GM18951 (cell line): Measurements from ENCODE around the gene TNFAIP8.
A peak's percentile ranks its signal among the peaks of the same experiment; 100 is the strongest.

Experiments
- POLR2A ChIP-seq: IDR thresholded peaks from 4 replicates; pipeline ENCODE4 v1.6.1; 2011; ENCODE audit warnings: mild to moderate bottlenecking; ENCODE audit not compliant: insufficient read length, insufficient read depth; ENCODE audit errors: extremely low read depth
- in situ Hi-C: fragments of 300-500 bp; cut with MboI; formaldehyde crosslinking; loops from one replicate; pipeline ENCODE4 v1.12.0; 2022; ENCODE audit warnings: low sequenced_read_pairs, mixed read lengths, inconsistent platforms; ENCODE audit not compliant: unreplicated experiment

TNFAIP8 gene

DNA sequence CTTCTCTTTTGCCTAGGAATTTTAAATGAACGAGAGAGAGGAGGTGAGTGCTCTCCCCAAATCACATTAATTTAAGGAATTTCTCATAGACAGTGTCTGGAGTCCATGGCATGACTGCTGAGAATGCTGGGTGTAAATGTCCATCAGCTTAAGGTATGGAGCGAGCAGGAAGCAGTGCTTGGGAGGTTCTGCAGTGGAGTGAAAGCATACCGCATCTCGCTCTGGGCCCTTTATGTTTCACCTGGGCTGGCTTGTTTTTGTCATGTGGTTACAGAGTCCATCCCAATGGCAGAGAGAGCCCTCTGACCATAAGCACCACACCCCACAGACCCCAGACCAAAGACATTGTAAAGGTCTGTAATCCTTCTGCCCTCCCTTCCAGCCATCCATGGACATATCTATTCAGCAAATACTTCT, 20.6 kb upstream of the TNFAIP8 start:
- in situ Hi-C loops: no loop called here
- TF ChIP-seq POLR2A: no peak

DNA sequence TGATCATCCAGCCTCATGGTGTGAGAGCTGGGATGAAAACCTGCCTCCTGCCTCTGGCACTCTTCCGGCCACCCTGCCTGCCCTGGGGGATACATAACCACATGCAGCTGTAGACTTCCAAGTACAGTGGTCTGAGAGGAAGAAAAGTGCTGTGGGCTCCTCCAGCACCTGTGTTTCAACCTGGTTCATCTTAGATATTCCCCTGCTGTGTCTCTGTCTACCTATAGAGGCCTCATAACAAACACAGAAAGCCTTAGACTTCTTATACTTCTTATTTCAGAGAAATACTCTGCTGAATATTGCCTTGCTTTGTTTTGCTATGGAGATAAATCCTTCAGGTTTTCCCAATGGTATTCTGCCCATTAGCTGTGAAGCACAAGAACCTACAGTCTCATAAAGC, 19.6 kb upstream of the TNFAIP8 start:
- TF ChIP-seq POLR2A: no peak
- in situ Hi-C loops: no loop called here

GRCh38 chr5:119336845-119337580, 18.8 kb upstream of the TNFAIP8 start:
- in situ Hi-C loops: no loop called here

GRCh38 chr5:119338326-119338946, 17.4 kb upstream of the TNFAIP8 start:
- TF ChIP-seq POLR2A: no peak
- in situ Hi-C loops: no loop called here

More at GRCh38 chr5:119336845-119337580, 18.8 kb upstream of the TNFAIP8 start:
- no peak for TF ChIP-seq POLR2A

DNA sequence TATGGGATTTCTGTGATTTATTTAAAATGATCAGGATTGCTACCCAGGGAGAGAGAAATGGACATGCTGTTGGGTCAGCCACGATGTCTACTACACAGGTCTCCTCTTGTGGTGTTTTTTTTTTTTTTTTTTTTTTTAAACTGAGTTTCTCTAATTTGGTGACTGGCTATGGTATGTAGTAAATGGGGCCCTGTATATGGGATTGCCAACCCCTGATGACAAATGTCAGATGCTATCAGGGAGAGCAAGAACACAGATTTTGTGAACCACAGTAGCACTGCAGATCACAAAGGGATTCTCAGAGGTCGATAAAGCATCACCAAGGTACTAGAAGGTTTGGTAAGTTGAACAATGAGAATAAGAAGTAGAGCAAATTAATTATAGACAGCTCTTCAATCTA, 16.5 kb upstream of the TNFAIP8 start:
- TF ChIP-seq POLR2A: no peak
- in situ Hi-C loops: no loop called here

GRCh38 chr5:119339965-119340364, 15.9 kb upstream of the TNFAIP8 start:
- in situ Hi-C loops: no loop called here
- no peak for TF ChIP-seq POLR2A

- peak; percentile 49 for TF ChIP-seq POLR2A
- in situ Hi-C loops: no loop called here
Measured at GRCh38 chr5:119340597-119341218, 15.1 kb upstream of the TNFAIP8 start.

- in situ Hi-C loops: no loop called here
Measured at GRCh38 chr5:119341452-119342349, 14.1 kb upstream of the TNFAIP8 start.

GRCh38 chr5:119342406-119342805, 13.4 kb upstream of the TNFAIP8 start:
- no peak for TF ChIP-seq POLR2A
- in situ Hi-C loops: no loop called here

More at GRCh38 chr5:119341452-119342349, 14.1 kb upstream of the TNFAIP8 start:
- peak; percentile 55 for TF ChIP-seq POLR2A

DNA sequence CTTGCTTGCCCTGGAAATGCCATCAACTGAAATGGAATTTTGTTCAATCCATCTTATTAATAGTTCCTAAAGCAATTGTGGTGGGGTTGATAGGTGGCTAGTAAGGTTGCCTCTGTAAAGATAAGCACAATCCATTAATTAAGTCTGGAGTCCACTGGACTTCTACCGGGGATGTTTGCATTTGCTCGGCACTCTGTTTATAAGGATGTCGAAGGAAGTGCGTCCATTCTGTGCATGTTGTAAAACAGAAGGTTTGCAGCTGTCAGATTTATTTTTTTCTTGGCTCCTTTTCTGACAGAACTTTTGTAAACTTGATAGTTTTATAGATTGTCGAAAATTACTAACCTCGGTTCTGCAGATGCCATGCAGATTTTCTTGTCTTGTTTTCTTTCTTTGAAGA, 12.8 kb upstream of the TNFAIP8 start:
- in situ Hi-C loops: no loop called here
- TF ChIP-seq POLR2A: no peak

DNA sequence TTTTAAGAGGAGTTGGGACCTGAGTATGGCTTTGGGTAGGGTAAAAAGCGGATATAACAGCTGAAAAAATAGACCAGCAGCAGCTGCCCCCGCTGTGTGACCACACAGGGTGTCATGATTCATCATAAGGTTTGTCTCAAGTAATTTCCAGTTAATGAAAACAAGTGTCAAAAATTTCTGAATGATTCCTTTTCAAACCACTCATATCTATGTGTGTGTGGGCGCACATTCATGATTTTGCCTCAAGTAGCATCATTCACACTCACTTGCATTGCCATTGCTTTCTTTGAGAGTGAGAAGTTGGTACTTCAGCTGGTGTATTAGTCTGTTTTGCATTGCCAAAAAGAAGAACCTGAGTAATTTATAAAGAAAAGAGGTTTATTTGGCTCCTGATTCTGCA, 12.1 kb upstream of the TNFAIP8 start:
- in situ Hi-C loops: no loop called here
- no peak for TF ChIP-seq POLR2A

DNA sequence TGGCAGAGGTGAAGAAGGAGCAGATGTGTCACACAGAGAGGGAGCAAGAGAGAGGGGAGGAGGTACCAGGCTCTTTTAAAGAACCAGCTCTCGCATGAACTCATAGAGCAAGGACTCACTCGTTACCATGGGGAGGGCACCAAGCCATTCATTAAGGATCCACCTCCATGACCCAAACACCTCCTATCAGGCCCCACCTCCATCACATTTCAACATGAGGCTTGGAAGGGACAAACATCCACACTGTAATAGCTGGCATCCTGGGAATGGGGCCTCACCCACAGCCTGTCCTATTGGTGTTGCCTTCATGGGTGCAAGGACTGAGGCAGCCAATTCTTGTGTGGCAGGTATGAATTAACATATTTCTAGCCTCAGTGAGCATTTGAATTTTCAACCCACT, 11.6 kb upstream of the TNFAIP8 start:
- no peak for TF ChIP-seq POLR2A
- in situ Hi-C loops: no loop called here

DNA sequence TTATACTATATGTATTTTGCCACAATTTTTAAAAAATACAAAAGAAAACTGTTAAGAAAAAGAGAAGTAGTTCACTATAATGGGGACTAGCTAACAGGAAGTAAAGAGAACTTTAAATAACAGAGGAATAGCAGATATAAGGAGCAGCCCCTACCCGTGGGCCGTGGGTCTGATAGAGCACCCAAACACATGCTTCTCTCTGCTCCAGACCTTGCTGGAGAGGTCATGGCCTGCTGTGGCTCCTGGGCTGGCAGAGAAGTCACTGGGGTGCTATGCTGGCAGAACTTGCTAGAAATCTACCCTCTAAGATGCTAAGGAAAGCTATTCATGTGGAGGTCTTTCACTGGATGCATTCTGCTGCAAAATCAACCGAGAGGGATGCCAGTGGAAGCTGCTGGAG, 10.0 kb upstream of the TNFAIP8 start:
- in situ Hi-C loops: no loop called here
- no peak for TF ChIP-seq POLR2A
